Measurements from ENCODE around the gene PPM1A.

DNA sequence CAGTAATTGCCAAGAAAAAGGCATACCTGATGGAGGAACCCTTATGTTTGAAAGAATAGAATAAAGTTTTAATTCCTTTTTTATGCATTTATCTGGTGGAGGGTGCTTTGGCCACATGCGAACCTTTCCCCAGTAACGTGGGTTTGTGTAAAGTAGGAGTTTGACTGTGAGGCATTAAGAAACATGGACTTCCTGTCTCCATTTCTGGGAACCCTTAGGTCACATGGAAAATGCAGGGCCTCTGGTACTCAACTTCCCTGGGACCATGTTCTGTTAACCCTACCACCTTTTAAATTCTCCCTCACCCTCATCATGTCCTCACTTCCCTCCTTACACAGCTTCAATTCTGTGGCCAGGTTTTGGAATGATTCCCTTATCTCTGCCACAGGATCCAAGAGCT lies 80.3 kb downstream of the PPM1A start:
- TF ChIP-seq LEF1 (IDR thresholded peaks at IDR 0.05; ENCODE audit: borderline replicate concordance) (no peak), FOXM1 (IDR thresholded peaks at IDR 0.05; ENCODE audit: borderline replicate concordance) (no peak), SP1 (IDR thresholded peaks at IDR 0.05) (no peak), FOXA1 (IDR thresholded peaks at IDR 0.05) (no peak), L3MBTL2 (conservative IDR thresholded peaks at IDR 0.05) (no peak), TARDBP (IDR thresholded peaks at IDR 0.05) (no peak), BHLHE40 (IDR thresholded peaks at IDR 0.05; ENCODE audit: borderline replicate concordance) (no peak), SUZ12 (IDR thresholded peaks at IDR 0.05) (no peak), ARNT (IDR thresholded peaks at IDR 0.05) (no peak), ZNF384 (IDR thresholded peaks at IDR 0.05) (no peak), FOXK2 (IDR thresholded peaks at IDR 0.05) (no peak), CTBP1 (IDR thresholded peaks at IDR 0.05; ENCODE audit: borderline replicate concordance) (no peak), ELF4 (IDR thresholded peaks at IDR 0.05) (no peak)
- TF ChIP-seq, protein P1, sequence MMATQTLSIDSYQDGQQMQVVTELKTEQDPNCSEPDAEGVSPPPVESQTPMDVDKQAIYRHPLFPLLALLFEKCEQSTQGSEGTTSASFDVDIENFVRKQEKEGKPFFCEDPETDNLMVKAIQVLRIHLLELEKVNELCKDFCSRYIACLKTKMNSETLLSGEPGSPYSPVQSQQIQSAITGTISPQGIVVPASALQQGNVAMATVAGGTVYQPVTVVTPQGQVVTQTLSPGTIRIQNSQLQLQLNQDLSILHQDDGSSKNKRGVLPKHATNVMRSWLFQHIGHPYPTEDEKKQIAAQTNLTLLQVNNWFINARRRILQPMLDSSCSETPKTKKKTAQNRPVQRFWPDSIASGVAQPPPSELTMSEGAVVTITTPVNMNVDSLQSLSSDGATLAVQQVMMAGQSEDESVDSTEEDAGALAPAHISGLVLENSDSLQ (IDR thresholded peaks at IDR 0.05): no peak
